T47D (cell line): ENCODE measurements around the gene ABLIM1.

ENCODE experiments used
- DNase-seq, 2 experiments: peaks; one replicate each; pipeline versions ENCODE4 v3.0.0 to v3.0.0-alpha.2; 2011 to 2012; ENCODE audit warnings: low read depth in 1 of 2, low spot score in 1 of 2
- JUND ChIP-seq: IDR thresholded peaks from 2 replicates; pipeline ENCODE4 v1.6.1; 2012; ENCODE audit warnings: low read depth
- in situ Hi-C: cut with HindIII; loops from 2 replicates; pipeline ENCODE4 v1.10.0; 2016; ENCODE audit warnings: low sequenced_read_pairs, low pct_unique_long_range_greater_than_20kb

ABLIM1 gene

GRCh38 chr10:114669648-114670047 lies 11.6 kb upstream of the ABLIM1 start:
- no peak for DNase-seq
- no peak for TF ChIP-seq JUND
- in situ Hi-C loops, result no loop called here

GRCh38 chr10:114668375-114669080 lies 10.5 kb upstream of the ABLIM1 start:
- in situ Hi-C loops, result no loop called here
- TF ChIP-seq JUND, result no peak
- no peak for DNase-seq

- in situ Hi-C loops, result no loop called here
- TF ChIP-seq JUND, result no peak
- no peak for DNase-seq
Measured at GRCh38 chr10:114665873-114666272, 7.8 kb upstream of the ABLIM1 start.

- in situ Hi-C loops, result no loop called here
- no peak for TF ChIP-seq JUND
- DNase-seq, result no peak
Measured at GRCh38 chr10:114665406-114665805, 7.3 kb upstream of the ABLIM1 start.

- TF ChIP-seq JUND, result no peak
- DNase-seq, result no peak
- in situ Hi-C loops, result no loop called here
Measured at GRCh38 chr10:114664127-114664526, 6.1 kb upstream of the ABLIM1 start.

GRCh38 chr10:114663626-114664025 lies 5.6 kb upstream of the ABLIM1 start:
- in situ Hi-C loops, result no loop called here
- no peak for TF ChIP-seq JUND
- no peak for DNase-seq

GRCh38 chr10:114662646-114663217 lies 4.7 kb upstream of the ABLIM1 start:
- TF ChIP-seq JUND, result no peak
- DNase-seq, result no peak
- in situ Hi-C loops, result no loop called here

- in situ Hi-C loops, result no loop called here
- no peak for TF ChIP-seq JUND
- DNase-seq, result no peak
Measured at GRCh38 chr10:114661212-114661880, 3.3 kb upstream of the ABLIM1 start.

- in situ Hi-C loops, result no loop called here
- TF ChIP-seq JUND, result no peak
- no peak for DNase-seq
Measured at GRCh38 chr10:114655671-114656070, 2.4 kb downstream of the ABLIM1 start.

GRCh38 chr10:114654822-114655575 lies 3.1 kb downstream of the ABLIM1 start:
- TF ChIP-seq JUND, result no peak
- in situ Hi-C loops, result no loop called here

GRCh38 chr10:114653926-114654325 lies 4.1 kb downstream of the ABLIM1 start:
- no peak for TF ChIP-seq JUND
- in situ Hi-C loops, result no loop called here
- no peak for DNase-seq

More at GRCh38 chr10:114654822-114655575, 3.1 kb downstream of the ABLIM1 start:
- DNase-seq, result no peak

GRCh38 chr10:114652402-114653368 lies 5.4 kb downstream of the ABLIM1 start:
- TF ChIP-seq JUND, result no peak
- in situ Hi-C loops, result no loop called here
- no peak for DNase-seq
